PC-9 (cell line): ENCODE results near the gene SHC1. TPM values are rescaled to one million over a fixed set of nuclear protein-coding genes. Genes with fewer than 3 reads are reported as not detected.
A peak's percentile ranks its signal among the peaks of the same experiment; 100 is the strongest.

Experiments
- BruUV-seq: library from RNA; stranded (reverse); fragments of 400-500 nt; replicated peaks from 2 replicates; lab custom pipeline; 2021; lab: Mats Ljungman, UMichigan
- CTCF ChIA-PET: fragments of 300-600 bp; sonication (Branson Sonifier 250); formaldehyde crosslinking; loops from one replicate; lab custom pipeline; 2022; ENCODE audit warnings: antibody characterized with exemption; lab: Charles Lee
- POLR2A ChIA-PET: fragments of 300-600 bp; sonication (Branson Sonifier 250); formaldehyde crosslinking; loops from one replicate; lab custom pipeline; 2022; ENCODE audit warnings: antibody characterized with exemption; ENCODE audit not compliant: unreplicated experiment; lab: Charles Lee
- DNase-seq, 2 experiments: peaks; one replicate each; pipeline versions ENCODE4 v3.0.0 to v3.0.0-alpha.2; 2015 to 2022; ENCODE audit warnings: mixed read lengths in 1 of 2
- H2AFZ ChIP-seq: fragments of 200-600 bp; sonication (generic); 2 replicates; pipeline ENCODE4 v1.8.1; 2017; ENCODE audit warnings: antibody characterized with exemption
- H3F3A ChIP-seq: fragments of 200-600 bp; sonication (generic); 2 replicates; pipeline ENCODE4 v1.8.1; 2017; ENCODE audit warnings: antibody characterized with exemption, mild to moderate bottlenecking, low read depth; ENCODE audit not compliant: insufficient read depth
- H3K27ac ChIP-seq: fragments of 200-600 bp; sonication (generic); 2 replicates; pipeline ENCODE4 v1.6.1; 2016; ENCODE audit warnings: mixed run types
- H3K27me3 ChIP-seq: fragments of 200-600 bp; sonication (generic); 2 replicates; pipeline ENCODE4 v1.6.1; 2016; ENCODE audit warnings: low read depth, mixed run types; ENCODE audit not compliant: insufficient read depth
- H3K36me3 ChIP-seq: fragments of 200-600 bp; sonication (generic); 2 replicates; pipeline ENCODE4 v1.6.1; 2016; ENCODE audit warnings: low read depth, mixed run types
- H3K4me1 ChIP-seq: fragments of 200-600 bp; sonication (generic); replicated peaks from 2 replicates; pipeline ENCODE4 v1.6.1; 2016; ENCODE audit warnings: mixed run types; ENCODE audit not compliant: insufficient read depth
- H3K4me2 ChIP-seq: fragments of 200-600 bp; sonication (generic); 2 replicates; pipeline ENCODE4 v1.6.1; 2017; ENCODE audit warnings: mixed run types
- H3K4me3 ChIP-seq: fragments of 200-600 bp; sonication (generic); 2 replicates; pipeline ENCODE4 v1.6.1; 2016; ENCODE audit warnings: mixed run types
- H3K79me2 ChIP-seq: fragments of 200-600 bp; sonication (generic); 2 replicates; pipeline ENCODE4 v1.6.1; 2017; ENCODE audit warnings: low read depth, mixed run types
- H3K9me2 ChIP-seq: fragments of 200-600 bp; sonication (generic); 2 replicates; pipeline ENCODE4 v1.8.1; 2017; ENCODE audit warnings: mild to moderate bottlenecking; ENCODE audit not compliant: insufficient read depth
- H3K9me3 ChIP-seq: fragments of 200-600 bp; sonication (generic); 2 replicates; pipeline ENCODE4 v1.8.1; 2016; ENCODE audit warnings: low read depth; ENCODE audit not compliant: insufficient read depth
- H4K20me1 ChIP-seq: fragments of 200-600 bp; sonication (generic); 2 replicates; pipeline ENCODE4 v1.8.1; 2017; ENCODE audit not compliant: insufficient read depth
- CTCF ChIP-seq: fragments of 200-600 bp; sonication (generic); conservative IDR thresholded peaks from 2 replicates; pipeline ENCODE4 v1.6.1; 2017; ENCODE audit warnings: mixed run types, antibody characterized with exemption, mild to moderate bottlenecking, moderate library complexity
- EZH2 ChIP-seq: fragments of 200-600 bp; sonication (generic); IDR thresholded peaks from 2 replicates; pipeline ENCODE4 v1.8.0; 2017; ENCODE audit warnings: antibody characterized with exemption, low read depth
- intact Hi-C: fragments of 100-400 bp; cut with micrococcal nuclease; formaldehyde crosslinking; loops from one replicate; pipeline ENCODE4 v1.10.0; 2022; ENCODE audit not compliant: unreplicated experiment
- total RNA-seq: library from RNA; stranded (reverse); gene quantifications from 2 replicates; pipeline ENCODE4 v1.2.3, GENCODE V29; 2021

The SHC1 gene
- total RNA-seq, 1 experiment from 2014 or later, result 210 TPM

GRCh38 chr1:154994591-154994990 lies 24.0 kb upstream of the SHC1 start:
- Histone ChIP-seq H3K4me1 (peaks cover 21% of the 10 kb centered on the region; the same call in 1 of the 2 replicates), H3K27ac (peak overlapping the region; percentile 30), H3K4me2 (no peak overlapping the region), H3K79me2 (peaks cover under 1% of the 10 kb centered on the region; the same call in 1 of the 2 replicates), H3K4me3 (no peak overlapping the region), H4K20me1 (no peaks in the 10 kb centered on the region), H3F3A (peaks cover 46% of the 10 kb centered on the region), H3K36me3 (no peaks in the 10 kb centered on the region), H3K9me2 (no peaks in the 10 kb centered on the region), H3K27me3 (no peaks in the 10 kb centered on the region), H3K9me3 (no peaks in the 10 kb centered on the region), H2AFZ (no peak overlapping the region)
- TSS peak; percentile 8 for BruUV-seq
- ChIA-PET CTCF (interaction anchor here (0.6 to 0.7 kb wide), 3 partner anchors 18 to 25 kb away, joined by 3 to 6 read pairs (median 4); no protein-coding TSS in a partner anchor), POLR2A (interaction anchor here (0.5 to 1.1 kb wide), 5 partner anchors 8 to 88 kb away, joined by 3 to 14 read pairs (median 5); partner anchors contain the start of gene FLAD1)
- intact Hi-C loops, result no loop called here
- no peak for TF ChIP-seq EZH2
- TF ChIP-seq CTCF, result no peak
- no peak for DNase-seq

GRCh38 chr1:154994269-154994587 lies 23.7 kb upstream of the SHC1 start:
- peak overlapping the region; percentile 20 for H3K27ac ChIP-seq
- CTCF ChIA-PET, result interaction anchor here (0.6 to 0.7 kb wide), 3 partner anchors 22 to 44 kb away, joined by 3 to 4 read pairs (median 3); no protein-coding TSS in a partner anchor

More at GRCh38 chr1:154994269-154994587, 23.7 kb upstream of the SHC1 start:
- POLR2A ChIA-PET, result interaction anchor here (0.7 to 1.1 kb wide), 4 partner anchors 8 to 62 kb away, joined by 3 to 6 read pairs (median 4); partner anchors contain the start of gene FLAD1
- H3K9me2 ChIP-seq, result no peaks in the 10 kb centered on the region
- DNase-seq, result no peak
- H3K9me3 ChIP-seq, result no peaks in the 10 kb centered on the region
- H3K27me3 ChIP-seq, result no peaks in the 10 kb centered on the region
- peaks cover 48% of the 10 kb centered on the region for H3F3A ChIP-seq
- TF ChIP-seq CTCF, result no peak
- TF ChIP-seq EZH2, result no peak
- intact Hi-C loops, result no loop called here
- no peaks in the 10 kb centered on the region for H4K20me1 ChIP-seq
- no peaks in the 10 kb centered on the region; the same call in 1 of the 2 replicates for H3K79me2 ChIP-seq
- no peaks in the 10 kb centered on the region for H3K36me3 ChIP-seq
- no peak overlapping the region for H2AFZ ChIP-seq
- peaks cover 19% of the 10 kb centered on the region; the same call in 1 of the 2 replicates for H3K4me1 ChIP-seq
- H3K4me2 ChIP-seq, result no peak overlapping the region
- no TSS peak for BruUV-seq
- no peak overlapping the region for H3K4me3 ChIP-seq
